C4-2B (cell line): ENCODE data around the gene SFXN1.
"Not testable (repeated sequence)": the region's sequence is repeated elsewhere in the genome, so short reads cannot be mapped to it uniquely, and the experiment has no call there.

Experiments
- H3K27ac ChIP-seq: fragments of 450-650 bp; 2 replicates; pipeline ENCODE4 v1.5.1; 2017
- ZFX ChIP-seq: fragments of 450-650 bp; IDR thresholded peaks from 2 replicates; pipeline ENCODE4 v1.6.1; 2017
- TF ChIP-seq, protein P1 (sequence below): fragments of 450-650 bp; conservative IDR thresholded peaks from 2 replicates; pipeline ENCODE4 v1.5.1; 2017; ENCODE audit warnings: mild to moderate bottlenecking

The SFXN1 gene

DNA sequence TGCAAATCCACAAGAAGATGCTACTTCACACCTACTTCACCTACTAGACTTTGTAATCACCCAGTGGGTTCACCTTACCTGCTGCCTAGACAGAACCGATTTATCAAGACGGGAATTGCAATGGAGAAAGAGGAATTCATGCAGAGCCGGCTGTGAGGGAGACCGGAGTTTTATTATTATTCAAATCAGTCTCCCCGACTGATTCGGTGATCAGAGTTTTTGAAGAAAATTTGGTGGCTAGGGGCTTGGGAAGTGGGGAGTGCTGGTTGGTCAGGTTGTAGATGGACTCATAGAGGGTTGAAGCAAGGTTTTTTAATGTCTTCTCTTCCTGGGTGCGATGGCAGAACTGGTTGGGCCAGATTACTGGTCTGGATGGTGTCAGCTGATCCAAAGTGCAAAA is 23.4 kb downstream of the SFXN1 start:
- no peak overlapping the region for H3K27ac ChIP-seq
- TF ChIP-seq, protein P1, sequence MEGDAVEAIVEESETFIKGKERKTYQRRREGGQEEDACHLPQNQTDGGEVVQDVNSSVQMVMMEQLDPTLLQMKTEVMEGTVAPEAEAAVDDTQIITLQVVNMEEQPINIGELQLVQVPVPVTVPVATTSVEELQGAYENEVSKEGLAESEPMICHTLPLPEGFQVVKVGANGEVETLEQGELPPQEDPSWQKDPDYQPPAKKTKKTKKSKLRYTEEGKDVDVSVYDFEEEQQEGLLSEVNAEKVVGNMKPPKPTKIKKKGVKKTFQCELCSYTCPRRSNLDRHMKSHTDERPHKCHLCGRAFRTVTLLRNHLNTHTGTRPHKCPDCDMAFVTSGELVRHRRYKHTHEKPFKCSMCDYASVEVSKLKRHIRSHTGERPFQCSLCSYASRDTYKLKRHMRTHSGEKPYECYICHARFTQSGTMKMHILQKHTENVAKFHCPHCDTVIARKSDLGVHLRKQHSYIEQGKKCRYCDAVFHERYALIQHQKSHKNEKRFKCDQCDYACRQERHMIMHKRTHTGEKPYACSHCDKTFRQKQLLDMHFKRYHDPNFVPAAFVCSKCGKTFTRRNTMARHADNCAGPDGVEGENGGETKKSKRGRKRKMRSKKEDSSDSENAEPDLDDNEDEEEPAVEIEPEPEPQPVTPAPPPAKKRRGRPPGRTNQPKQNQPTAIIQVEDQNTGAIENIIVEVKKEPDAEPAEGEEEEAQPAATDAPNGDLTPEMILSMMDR = no peak
- no peak for TF ChIP-seq ZFX

DNA sequence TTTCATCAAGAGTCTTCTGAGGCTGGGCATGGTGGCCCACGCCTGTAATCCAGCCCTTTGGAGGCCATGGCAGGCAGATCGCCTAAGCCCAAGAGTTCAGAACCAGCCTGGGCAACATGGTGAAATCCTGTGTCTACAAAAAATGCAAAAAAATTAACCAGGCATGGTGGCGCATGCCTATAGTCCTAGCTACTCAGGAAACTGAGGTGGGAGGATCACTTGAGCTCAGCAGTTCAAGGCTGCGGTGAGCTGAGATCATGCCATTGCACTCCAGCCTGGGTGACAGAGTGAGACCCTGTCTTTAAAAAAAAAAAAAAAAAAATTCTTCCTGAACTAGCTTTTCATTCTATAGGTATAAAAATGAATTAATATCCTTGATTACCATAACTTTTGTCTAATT is 29.3 kb downstream of the SFXN1 start:
- H3K27ac ChIP-seq = not testable (repeated sequence)

DNA sequence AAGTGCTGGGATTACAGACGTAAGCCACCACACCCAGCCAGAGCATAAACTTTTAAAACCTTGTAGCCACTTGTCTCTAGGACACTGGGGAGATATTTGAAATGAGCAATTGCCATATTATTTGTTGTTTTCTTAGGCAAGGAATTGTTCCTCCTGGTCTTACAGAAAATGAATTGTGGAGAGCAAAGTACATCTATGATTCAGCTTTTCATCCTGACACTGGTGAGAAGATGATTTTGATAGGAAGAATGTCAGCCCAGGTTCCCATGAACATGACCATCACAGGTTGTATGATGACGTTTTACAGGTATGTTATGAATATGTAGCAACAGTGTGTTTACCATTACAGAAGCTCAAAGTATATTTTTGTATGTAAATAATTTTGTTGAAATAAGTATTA is 30.5 kb downstream of the SFXN1 start:
- H3K27ac ChIP-seq = no peak overlapping the region
- TF ChIP-seq ZFX = no peak
- TF ChIP-seq, protein P1 = no peak

DNA sequence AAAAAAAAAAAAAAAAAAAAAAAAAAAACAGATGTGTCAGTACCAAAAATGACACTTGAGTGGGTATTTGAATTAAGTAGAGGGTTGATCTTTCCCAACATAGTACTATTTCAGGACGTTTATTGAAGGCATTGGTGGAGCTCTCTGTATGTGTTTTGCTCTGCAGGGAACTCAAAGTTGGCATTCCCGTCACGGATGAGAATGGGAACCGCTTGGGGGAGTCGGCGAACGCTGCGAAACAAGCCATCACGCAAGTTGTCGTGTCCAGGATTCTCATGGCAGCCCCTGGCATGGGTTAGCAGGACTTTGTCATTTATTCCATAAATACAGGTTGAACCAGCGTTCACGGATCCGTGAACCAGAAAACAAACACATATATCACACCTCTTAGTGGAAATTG is 34.9 kb downstream of the SFXN1 start:
- H3K27ac ChIP-seq = no peak overlapping the region
- TF ChIP-seq, protein P1 = no peak
- TF ChIP-seq ZFX = no peak

DNA sequence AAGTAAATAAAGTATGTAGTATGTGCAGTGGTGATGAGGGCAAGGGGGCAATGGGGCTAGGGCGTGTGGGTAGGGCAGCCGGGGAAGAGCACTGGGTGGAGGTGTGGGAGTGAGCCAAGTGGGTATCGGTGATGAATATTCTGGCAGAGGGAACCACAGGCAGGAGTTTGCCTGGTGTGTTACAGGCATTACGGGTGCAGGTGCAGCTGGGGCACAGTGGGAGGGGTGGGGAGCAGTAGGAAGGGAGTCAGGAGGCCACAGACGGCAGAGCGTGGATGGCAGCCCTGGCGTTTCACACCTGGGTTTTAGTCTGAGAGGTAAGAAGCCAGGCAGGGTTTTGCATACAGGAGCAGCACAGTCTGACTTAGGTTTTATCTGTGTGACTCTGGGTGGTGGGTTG is 35.4 kb downstream of the SFXN1 start:
- no peak for TF ChIP-seq ZFX
- TF ChIP-seq, protein P1 = no peak
- H3K27ac ChIP-seq = no peak overlapping the region

DNA sequence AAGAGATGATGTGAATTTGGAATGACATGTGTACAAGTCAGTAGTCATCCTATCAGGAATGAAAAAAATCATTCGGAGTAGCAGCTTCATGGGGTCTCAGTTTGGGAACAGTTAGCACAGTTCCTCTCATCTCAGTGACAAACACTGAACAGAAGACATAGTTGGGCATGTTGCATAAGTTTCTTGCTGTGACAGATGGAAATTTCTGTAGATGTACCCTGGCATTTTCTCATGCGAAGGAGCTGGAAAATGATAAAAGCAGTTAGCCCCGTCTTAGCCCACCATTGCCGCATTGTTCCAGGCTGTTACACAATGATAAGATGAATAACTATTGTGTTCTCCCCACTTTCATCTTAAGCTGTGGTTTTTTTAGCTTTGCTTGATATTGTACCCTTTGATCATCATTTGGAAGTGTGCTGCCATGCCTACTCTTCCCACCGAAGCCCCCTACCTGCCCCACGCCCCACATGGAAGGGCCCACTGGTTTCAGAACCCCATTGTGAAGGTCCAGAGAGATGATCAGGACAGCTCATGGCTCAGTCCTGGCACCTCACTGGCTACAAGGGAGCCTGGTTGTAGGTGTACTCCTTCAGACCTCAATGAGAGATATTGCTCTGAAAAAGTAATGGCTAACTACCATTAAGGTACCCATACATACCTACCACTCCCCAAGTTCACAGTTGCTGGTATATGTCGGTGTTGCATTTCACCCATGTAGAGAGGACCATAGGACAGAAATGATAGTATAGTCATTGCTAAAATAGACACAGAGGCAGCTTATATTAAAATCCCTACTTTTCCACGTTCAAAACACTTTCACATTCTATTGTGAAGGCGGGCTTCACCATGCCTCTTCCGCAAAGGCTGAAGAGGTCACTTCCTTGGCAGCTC is 38.8 kb downstream of the SFXN1 start:
- no peak overlapping the region for H3K27ac ChIP-seq
- TF ChIP-seq, protein P1 = no peak
- no peak for TF ChIP-seq ZFX

DNA sequence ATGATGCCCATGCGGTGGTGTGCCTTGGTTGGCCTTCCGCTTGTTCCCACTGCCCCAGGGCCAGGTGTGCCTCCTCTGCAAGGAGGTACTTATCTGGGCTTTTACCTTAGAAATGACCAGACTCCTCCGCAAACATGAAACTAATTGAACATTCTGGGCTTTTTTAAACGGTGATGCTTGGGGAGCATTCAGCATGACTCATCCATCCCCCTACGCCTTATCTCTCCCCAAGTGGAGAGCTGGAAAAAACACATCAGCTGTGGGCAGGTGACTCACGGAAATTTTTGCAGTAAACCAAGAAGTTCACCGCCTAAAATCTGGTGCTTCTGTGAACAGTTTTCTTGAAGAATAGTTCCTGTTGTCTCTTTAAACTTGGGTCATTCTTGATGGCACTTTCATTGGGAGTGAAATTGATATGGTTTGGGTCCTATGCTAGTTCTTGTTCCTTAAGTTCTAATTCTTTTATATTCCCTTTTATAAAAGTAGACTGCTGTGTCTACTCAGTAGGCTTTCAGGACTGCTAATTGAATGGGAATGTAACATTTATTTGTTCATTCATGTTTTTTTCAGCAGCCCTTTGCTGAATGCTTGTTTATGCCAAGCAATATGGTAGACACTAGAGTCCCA is 39.6 kb downstream of the SFXN1 start:
- no peak for TF ChIP-seq ZFX
- no peak overlapping the region for H3K27ac ChIP-seq

DNA sequence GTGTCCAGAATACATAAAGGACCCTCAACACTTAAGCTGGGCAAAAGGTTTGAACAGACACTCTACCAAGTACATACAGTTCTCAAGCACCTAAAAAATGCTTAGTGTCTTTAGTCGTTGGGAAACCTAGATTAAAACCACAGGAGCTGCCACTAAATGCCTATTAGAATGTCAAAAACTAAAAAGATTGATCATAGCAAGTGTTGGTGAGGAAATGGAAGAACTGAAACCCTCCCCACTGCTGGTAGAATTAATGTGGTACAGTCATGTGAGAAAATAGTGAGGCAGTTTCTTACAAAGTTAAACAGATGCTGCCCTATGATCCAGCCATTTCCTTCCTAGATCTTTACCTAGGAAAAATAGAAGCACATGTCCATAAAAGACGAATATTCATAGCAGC is 40.6 kb downstream of the SFXN1 start:
- H3K27ac ChIP-seq = no peak overlapping the region
- no peak for TF ChIP-seq ZFX
- TF ChIP-seq, protein P1 = no peak
